SU-DHL-6 (cell line): ENCODE results near the gene AGAP1.

Source experiments
- CTCF ChIP-seq: fragments of 200-600 bp; sonication (generic); IDR thresholded peaks from one replicate; pipeline ENCODE4 v1.5.1; 2017; ENCODE audit warnings: antibody characterized with exemption, mild to moderate bottlenecking, low read length, moderate library complexity; ENCODE audit not compliant: insufficient read depth, poor library complexity, severe bottlenecking
- EZH2phosphoT487 ChIP-seq: fragments of 200-600 bp; sonication (generic), shearing (Covaris generic); conservative IDR thresholded peaks from 2 replicates; pipeline ENCODE4 v1.6.1; 2018; ENCODE audit warnings: mild to moderate bottlenecking, antibody characterized with exemption, low read length, moderate library complexity, mixed read lengths

GRCh38 chr2:235917506-235917905 lies 423.7 kb downstream of the AGAP1 start:
- no peak for TF ChIP-seq CTCF
- no peak for TF ChIP-seq EZH2phosphoT487
